SH-SY5Y (cell line): Measurements from ENCODE around the gene TRAF6.

ENCODE experiments used
- GATA2 ChIP-seq: IDR thresholded peaks from 2 replicates; pipeline ENCODE4 v1.6.1; 2011; ENCODE audit warnings: mild to moderate bottlenecking, low read depth, low read length
- GATA3 ChIP-seq: IDR thresholded peaks from 2 replicates; pipeline ENCODE4 v1.6.1; 2011; ENCODE audit warnings: low read depth, mild to moderate bottlenecking, low read length, moderate library complexity

The TRAF6 gene

GRCh38 chr11:36453678-36454077, 56.4 kb downstream of the TRAF6 start:
- no peak for TF ChIP-seq GATA3
- no peak for TF ChIP-seq GATA2

GRCh38 chr11:36452961-36453360, 57.1 kb downstream of the TRAF6 start:
- TF ChIP-seq GATA3 (no peak), GATA2 (peak; percentile 74)

GRCh38 chr11:36452236-36452940, 57.7 kb downstream of the TRAF6 start:
- TF ChIP-seq GATA2 (no peak), GATA3 (no peak)

- no peak for TF ChIP-seq GATA3
- no peak for TF ChIP-seq GATA2
These were observed 58.4 kb downstream of the TRAF6 start for GRCh38 chr11:36451681-36452080.

- TF ChIP-seq GATA3 (no peak), GATA2 (no peak)
These were observed 59.0 kb downstream of the TRAF6 start for GRCh38 chr11:36451045-36451444.

GRCh38 chr11:36450110-36450572, 59.9 kb downstream of the TRAF6 start:
- no peak for TF ChIP-seq GATA3
- TF ChIP-seq GATA2, result no peak

- TF ChIP-seq GATA2 (no peak), GATA3 (no peak)
These were observed 60.4 kb downstream of the TRAF6 start for GRCh38 chr11:36449561-36450096.

GRCh38 chr11:36447947-36448346, 62.1 kb downstream of the TRAF6 start:
- no peak for TF ChIP-seq GATA3
- TF ChIP-seq GATA2, result no peak

GRCh38 chr11:36447514-36447913, 62.6 kb downstream of the TRAF6 start:
- TF ChIP-seq GATA2 (no peak), GATA3 (no peak)

- no peak for TF ChIP-seq GATA3
- no peak for TF ChIP-seq GATA2
These were observed 63.9 kb downstream of the TRAF6 start for GRCh38 chr11:36446135-36446534.

GRCh38 chr11:36443661-36444060, 66.4 kb downstream of the TRAF6 start:
- TF ChIP-seq GATA2 (no peak), GATA3 (no peak)

GRCh38 chr11:36441610-36442208, 68.4 kb downstream of the TRAF6 start:
- TF ChIP-seq GATA2, result no peak
- TF ChIP-seq GATA3, result no peak

GRCh38 chr11:36438126-36438525, 71.9 kb downstream of the TRAF6 start:
- TF ChIP-seq GATA3 (no peak), GATA2 (no peak)

GRCh38 chr11:36437413-36437812, 72.7 kb downstream of the TRAF6 start:
- no peak for TF ChIP-seq GATA2
- no peak for TF ChIP-seq GATA3
